Hepatocyte (in vitro differentiated cells): ENCODE measurements around the gene PRDX3.

ENCODE experiments used
- EZH2 ChIP-seq: fragments of 200-600 bp; sonication (generic); IDR thresholded peaks from 2 replicates; pipeline ENCODE4 v1.6.1; 2016; ENCODE audit warnings: antibody characterized with exemption, mild to moderate bottlenecking, borderline replicate concordance
- EZH2phosphoT487 ChIP-seq: fragments of 200-600 bp; sonication (generic); IDR thresholded peaks from one replicate; pipeline ENCODE4 v1.6.1; 2018; ENCODE audit warnings: antibody characterized with exemption, mild to moderate bottlenecking, low read depth, moderate library complexity; ENCODE audit not compliant: unreplicated experiment, severe bottlenecking
- TF ChIP-seq, protein P1 (sequence below): fragments of 200-600 bp; sonication (generic); IDR thresholded peaks from 2 replicates; pipeline ENCODE4 v1.5.1; 2016; ENCODE audit warnings: antibody characterized with exemption, mild to moderate bottlenecking; ENCODE audit not compliant: poor library complexity

DNA sequence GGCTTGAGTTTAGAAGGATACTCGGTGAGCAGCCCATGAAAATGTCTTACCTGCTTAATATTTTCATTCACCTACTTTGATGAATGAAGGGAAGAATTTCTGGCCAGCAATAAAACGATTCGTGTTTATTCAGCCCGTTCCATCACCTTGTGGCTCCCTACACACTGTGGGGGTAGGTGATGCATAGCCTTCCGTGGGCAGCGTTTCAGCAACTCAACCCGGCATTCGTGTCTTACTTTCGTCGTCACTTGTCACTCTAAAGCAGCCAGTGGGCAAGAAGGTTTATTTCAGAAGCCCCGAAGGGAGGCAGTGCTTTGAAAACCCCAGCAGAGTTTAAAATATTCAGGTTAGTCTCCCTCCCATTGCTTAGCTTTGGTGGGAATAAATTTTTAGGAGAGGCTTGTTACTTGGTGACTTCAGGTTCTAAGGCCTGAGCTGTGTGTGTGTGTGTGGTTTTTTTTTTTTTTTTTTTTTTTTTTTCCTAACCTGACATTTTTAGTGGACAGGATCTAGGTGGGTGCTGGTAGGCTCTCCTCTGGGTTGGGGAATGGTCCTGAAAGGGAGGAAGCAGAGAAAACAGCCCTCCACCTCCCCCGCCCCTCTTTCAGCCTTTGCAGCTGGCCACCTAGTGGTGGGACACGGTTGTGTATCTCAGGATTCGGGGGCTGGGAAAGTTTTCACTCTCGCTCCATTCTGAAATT is 30.6 kb upstream of the PRDX3 start:
- TF ChIP-seq EZH2 (no peak), EZH2phosphoT487 (no peak)
- TF ChIP-seq, protein P1, sequence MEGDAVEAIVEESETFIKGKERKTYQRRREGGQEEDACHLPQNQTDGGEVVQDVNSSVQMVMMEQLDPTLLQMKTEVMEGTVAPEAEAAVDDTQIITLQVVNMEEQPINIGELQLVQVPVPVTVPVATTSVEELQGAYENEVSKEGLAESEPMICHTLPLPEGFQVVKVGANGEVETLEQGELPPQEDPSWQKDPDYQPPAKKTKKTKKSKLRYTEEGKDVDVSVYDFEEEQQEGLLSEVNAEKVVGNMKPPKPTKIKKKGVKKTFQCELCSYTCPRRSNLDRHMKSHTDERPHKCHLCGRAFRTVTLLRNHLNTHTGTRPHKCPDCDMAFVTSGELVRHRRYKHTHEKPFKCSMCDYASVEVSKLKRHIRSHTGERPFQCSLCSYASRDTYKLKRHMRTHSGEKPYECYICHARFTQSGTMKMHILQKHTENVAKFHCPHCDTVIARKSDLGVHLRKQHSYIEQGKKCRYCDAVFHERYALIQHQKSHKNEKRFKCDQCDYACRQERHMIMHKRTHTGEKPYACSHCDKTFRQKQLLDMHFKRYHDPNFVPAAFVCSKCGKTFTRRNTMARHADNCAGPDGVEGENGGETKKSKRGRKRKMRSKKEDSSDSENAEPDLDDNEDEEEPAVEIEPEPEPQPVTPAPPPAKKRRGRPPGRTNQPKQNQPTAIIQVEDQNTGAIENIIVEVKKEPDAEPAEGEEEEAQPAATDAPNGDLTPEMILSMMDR = peak; percentile 68
